DMS153 treated with DMSO at 0.1 percent for 48 hours (cell line): ENCODE measurements around the gene ARHGAP10.

ENCODE experiments used
- DNase-seq: peaks from one replicate; lab custom pipeline; 2025; ENCODE audit not compliant: unreplicated experiment; lab: John Stamatoyannopoulos, UW

The ARHGAP10 gene

GRCh38 chr4:147731580-147732517 is at the start of gene ARHGAP10:
TSS of gene ARHGAP10 (plus strand) at chr4:147732088. CDS start at chr4:147732302, 214 bp downstream.
- no peak for DNase-seq

GRCh38 chr4:147682755-147683154 is 49.1 kb upstream of the ARHGAP10 start:
- no peak for DNase-seq

GRCh38 chr4:147683188-147683591 is 48.7 kb upstream of the ARHGAP10 start:
- DNase-seq: no peak

GRCh38 chr4:147683717-147684700 is 47.9 kb upstream of the ARHGAP10 start, which contains the start of gene PRMT9:
TSS of gene PRMT9 (minus strand) at chr4:147684163. CDS start at chr4:147683987, 176 bp downstream.
- DNase-seq: peak; percentile 78

GRCh38 chr4:147689067-147689466 is 42.8 kb upstream of the ARHGAP10 start:
- no peak for DNase-seq

- no peak for DNase-seq
Measured at GRCh38 chr4:147691820-147692219, 40.1 kb upstream of the ARHGAP10 start.

GRCh38 chr4:147693218-147693617 is 38.7 kb upstream of the ARHGAP10 start:
- DNase-seq: no peak

- DNase-seq: no peak
Measured at GRCh38 chr4:147696866-147697265, 35.0 kb upstream of the ARHGAP10 start.

GRCh38 chr4:147704846-147705245 is 27.0 kb upstream of the ARHGAP10 start:
- DNase-seq: no peak

- DNase-seq: peak; percentile 23
Measured at GRCh38 chr4:147707892-147708672, 23.8 kb upstream of the ARHGAP10 start.

GRCh38 chr4:147709999-147710398 is 21.9 kb upstream of the ARHGAP10 start:
- no peak for DNase-seq

- DNase-seq: no peak
Measured at GRCh38 chr4:147714575-147715401, 17.1 kb upstream of the ARHGAP10 start.

- DNase-seq: no peak
Measured at GRCh38 chr4:147717878-147718277, 14.0 kb upstream of the ARHGAP10 start.

GRCh38 chr4:147723326-147723725 is 8.6 kb upstream of the ARHGAP10 start:
- DNase-seq: no peak

- DNase-seq: no peak
Measured at GRCh38 chr4:147724468-147725201, 7.3 kb upstream of the ARHGAP10 start.

GRCh38 chr4:147725673-147726072 is 6.2 kb upstream of the ARHGAP10 start:
- no peak for DNase-seq

- no peak for DNase-seq
Measured at GRCh38 chr4:147727476-147728028, 4.3 kb upstream of the ARHGAP10 start.

- no peak for DNase-seq
Measured at GRCh38 chr4:147730333-147730732, 1.6 kb upstream of the ARHGAP10 start.
